Esophagus muscularis mucosa (tissue), 4 donors: Measurements from ENCODE around the gene GINS1. TPM values are rescaled to one million over a fixed set of nuclear protein-coding genes. Genes with fewer than 3 reads are reported as not detected.
A peak's percentile ranks its signal among the peaks of the same experiment; 100 is the strongest.

Experiments
- DNase-seq: peaks from one replicate; pipeline ENCODE4 v3.0.0-alpha.2; 2017; ENCODE audit errors: extremely low spot score
- H3K27ac ChIP-seq, 4 donors: fragments of 200-600 bp; sonication (generic); replicated peaks in 1 of 4; 1 replicate in 3 of 4; 2 replicates in 1 of 4; pipeline ENCODE4 v1.5.1; 2016 to 2019; ENCODE audit warnings: mild to moderate bottlenecking in 1 of 4
- H3K27me3 ChIP-seq, 4 donors: fragments of 200-600 bp; sonication (generic); one replicate each; pipeline versions ENCODE4 v1.5.1 to v1.6.0; 2016 to 2019
- H3K36me3 ChIP-seq, 4 donors: fragments of 200-600 bp; sonication (generic); one replicate each; pipeline ENCODE4 v1.5.1; 2016 to 2019
- H3K4me1 ChIP-seq, 4 donors: fragments of 200-600 bp; sonication (generic); one replicate each; pipeline ENCODE4 v1.5.1; 2016 to 2019
- H3K4me3 ChIP-seq, 4 donors: fragments of 200-600 bp; sonication (generic); 1 replicate in 2 of 4; 2 replicates in 2 of 4; pipeline ENCODE4 v1.5.1; 2016 to 2019; ENCODE audit warnings: mild to moderate bottlenecking in 4 of 4, moderate library complexity in 1 of 4
- H3K9me3 ChIP-seq, 4 donors: fragments of 200-600 bp; sonication (generic); 1 replicate in 3 of 4; 2 replicates in 1 of 4; pipeline ENCODE4 v1.5.1; 2016 to 2019
- EP300 ChIP-seq: sonication (generic); formaldehyde crosslinking; IDR thresholded peaks from one replicate; pipeline ENCODE4 v1.6.1; 2017; ENCODE audit warnings: antibody characterized with exemption
- POLR2A ChIP-seq: fragments of 450-650 bp; IDR thresholded peaks from one replicate; pipeline ENCODE4 v1.6.1; 2017; ENCODE audit warnings: antibody characterized with exemption, moderate library complexity, mild to moderate bottlenecking, low read depth
- POLR2AphosphoS5 ChIP-seq, 2 donors: sonication (generic); formaldehyde crosslinking; IDR thresholded peaks; one replicate each; pipeline ENCODE4 v1.6.1; 2017; ENCODE audit warnings: antibody characterized with exemption in 2 of 2
- WGBS: methylation state at CpG from one replicate; pipeline ENCODE4 v1.1.5; 2018; 5-methylcytosine and 5-hydroxymethylcytosine counted together
- intact Hi-C: fragments of 100-400 bp; cut with DNase I; formaldehyde crosslinking; loops from one replicate; pipeline ENCODE4 v1.15.1; 2023
- total RNA-seq, 4 donors: library from RNA; depleted of rRNA; stranded (reverse); fragments of >200 nt; gene quantifications; one replicate each; pipeline versions ENCODE4 v1.1.0 to v1.2.1, GENCODE V29; 2016
- TF ChIP-seq, protein P1 (sequence below), 3 experiments: fragments of 200-600 bp in 2 of 3; fragments of 450-650 bp in 1 of 3; sonication (generic) in 2 of 3; IDR thresholded peaks; one replicate each; pipeline ENCODE4 v1.5.1; 2017 to 2019; ENCODE audit warnings: antibody characterized with exemption in 3 of 3, mild to moderate bottlenecking in 2 of 3, moderate library complexity in 1 of 3

GINS1 gene
- total RNA-seq, 4 donors from 2014 or later, result 0.33 to 0.63 (median 0.47) TPM

DNA sequence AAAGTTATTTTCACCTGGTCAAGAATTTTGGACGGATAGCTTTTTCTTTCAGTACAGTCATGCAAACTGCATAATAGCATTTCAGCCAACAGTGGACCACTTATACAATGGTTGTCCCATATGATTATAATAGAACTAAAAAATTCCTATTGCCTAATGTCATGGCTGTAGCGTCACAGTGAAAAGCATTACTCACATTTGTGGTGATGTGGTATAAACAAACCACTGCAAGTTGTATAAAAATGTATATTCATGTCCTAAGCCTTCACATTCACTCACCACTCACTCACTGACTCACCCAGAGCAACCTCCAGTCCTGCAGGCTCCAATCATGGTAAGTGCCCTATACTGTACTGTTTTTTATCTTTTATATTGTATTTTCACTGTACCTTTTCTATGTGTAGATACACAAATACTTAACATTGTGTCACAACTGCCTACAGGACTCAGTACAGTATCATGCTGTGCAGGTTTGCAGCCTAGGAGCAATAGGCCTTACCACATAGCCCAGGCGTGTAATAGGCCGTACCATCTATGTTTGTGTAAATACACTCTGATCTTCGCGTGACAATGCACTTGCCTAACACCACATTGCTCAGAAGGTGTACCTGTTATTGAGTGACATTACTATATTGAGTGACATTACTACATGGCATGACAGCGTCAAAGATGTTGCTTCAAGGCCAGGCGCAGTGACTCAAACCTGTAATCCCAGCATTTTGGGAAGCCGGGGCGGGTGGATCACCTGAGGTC, 34.7 kb upstream of the GINS1 start:
- 88% methylated on average over 9 of the region's 10 CpGs for WGBS
- Histone ChIP-seq H3K27me3 (no peaks in the 10 kb centered on the region), H3K9me3 (no peaks in the 10 kb centered on the region), H3K36me3 (no peaks in the 10 kb centered on the region), H3K4me3 (no peak overlapping the region), H3K27ac (no peak overlapping the region), H3K4me1 (peaks cover 3 to 13% (median 11%) of the 10 kb centered on the region in 4 donors)
- intact Hi-C loops, result no loop called here
- TF ChIP-seq, protein P1, sequence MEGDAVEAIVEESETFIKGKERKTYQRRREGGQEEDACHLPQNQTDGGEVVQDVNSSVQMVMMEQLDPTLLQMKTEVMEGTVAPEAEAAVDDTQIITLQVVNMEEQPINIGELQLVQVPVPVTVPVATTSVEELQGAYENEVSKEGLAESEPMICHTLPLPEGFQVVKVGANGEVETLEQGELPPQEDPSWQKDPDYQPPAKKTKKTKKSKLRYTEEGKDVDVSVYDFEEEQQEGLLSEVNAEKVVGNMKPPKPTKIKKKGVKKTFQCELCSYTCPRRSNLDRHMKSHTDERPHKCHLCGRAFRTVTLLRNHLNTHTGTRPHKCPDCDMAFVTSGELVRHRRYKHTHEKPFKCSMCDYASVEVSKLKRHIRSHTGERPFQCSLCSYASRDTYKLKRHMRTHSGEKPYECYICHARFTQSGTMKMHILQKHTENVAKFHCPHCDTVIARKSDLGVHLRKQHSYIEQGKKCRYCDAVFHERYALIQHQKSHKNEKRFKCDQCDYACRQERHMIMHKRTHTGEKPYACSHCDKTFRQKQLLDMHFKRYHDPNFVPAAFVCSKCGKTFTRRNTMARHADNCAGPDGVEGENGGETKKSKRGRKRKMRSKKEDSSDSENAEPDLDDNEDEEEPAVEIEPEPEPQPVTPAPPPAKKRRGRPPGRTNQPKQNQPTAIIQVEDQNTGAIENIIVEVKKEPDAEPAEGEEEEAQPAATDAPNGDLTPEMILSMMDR (IDR thresholded peaks at IDR 0.05), result no peak
- TF ChIP-seq EP300 (no peak), POLR2AphosphoS5 (IDR thresholded peaks at IDR 0.05) (no peak), POLR2A (no peak)
- no peak for DNase-seq

DNA sequence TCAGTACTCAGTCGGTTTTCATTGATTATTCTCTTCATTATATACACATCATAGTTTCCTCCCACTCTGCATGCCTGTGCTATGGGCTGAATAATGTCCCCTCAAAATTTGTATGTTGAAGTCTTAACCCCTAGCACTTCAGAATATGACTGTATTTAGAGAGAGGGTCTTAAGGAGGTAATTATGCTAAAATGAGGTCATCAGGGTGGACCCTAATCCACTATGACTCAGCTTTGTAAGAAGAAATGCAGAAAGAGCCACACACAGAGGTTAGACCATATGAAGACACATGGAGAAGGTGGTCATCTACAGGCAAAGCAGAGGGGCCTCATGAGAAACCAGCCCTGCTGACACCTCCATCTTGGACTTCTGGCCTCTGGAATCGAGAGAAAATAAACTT, 32.6 kb upstream of the GINS1 start:
- DNase-seq, result no peak
- no peak overlapping the region for H3K4me3 ChIP-seq
- no peak for TF ChIP-seq EP300
- TF ChIP-seq, protein P1 (IDR thresholded peaks at IDR 0.05), result no peak
- TF ChIP-seq POLR2AphosphoS5 (IDR thresholded peaks at IDR 0.05), result no peak
- TF ChIP-seq POLR2A, result no peak
- peaks cover 6 to 13% (median 11%) of the 10 kb centered on the region in 4 donors for H3K4me1 ChIP-seq
- no peaks in the 10 kb centered on the region for H3K9me3 ChIP-seq
- H3K27me3 ChIP-seq, result no peaks in the 10 kb centered on the region
- intact Hi-C loops, result no loop called here
- no peaks in the 10 kb centered on the region for H3K36me3 ChIP-seq
- H3K27ac ChIP-seq, result no peak overlapping the region
- WGBS, result 96% methylated on average over 2 of the region's 2 CpGs

DNA sequence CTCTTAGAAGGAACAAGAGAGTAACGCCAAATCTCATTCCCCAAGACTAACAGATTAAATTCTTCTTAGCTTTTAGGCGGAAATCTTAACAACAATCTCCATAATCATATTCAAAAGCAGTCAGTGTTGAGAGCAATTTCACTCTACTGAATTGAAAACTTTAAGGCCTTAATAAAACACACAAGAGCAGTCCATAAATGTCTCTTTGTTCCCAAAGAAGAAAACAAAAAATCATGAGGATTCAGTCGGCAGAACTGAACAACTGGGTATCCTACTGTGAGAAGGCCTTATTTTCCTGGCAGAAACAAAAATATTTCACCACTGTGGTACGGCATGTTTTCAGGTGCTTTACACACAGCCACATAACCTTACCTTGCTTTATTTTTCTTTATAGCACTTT, 31.2 kb upstream of the GINS1 start:
- intact Hi-C loops, result no loop called here
- Histone ChIP-seq H3K27ac (no peak overlapping the region), H3K36me3 (no peaks in the 10 kb centered on the region), H3K27me3 (no peaks in the 10 kb centered on the region), H3K9me3 (no peaks in the 10 kb centered on the region), H3K4me3 (no peak overlapping the region), H3K4me1 (peaks cover 6 to 13% (median 11%) of the 10 kb centered on the region in 4 donors)
- TF ChIP-seq, protein P1 (IDR thresholded peaks at IDR 0.05), result no peak
- TF ChIP-seq POLR2A (no peak), POLR2AphosphoS5 (IDR thresholded peaks at IDR 0.05) (no peak), EP300 (no peak)
- 89% methylated on average over 4 of the region's 4 CpGs for WGBS
- DNase-seq, result no peak

DNA sequence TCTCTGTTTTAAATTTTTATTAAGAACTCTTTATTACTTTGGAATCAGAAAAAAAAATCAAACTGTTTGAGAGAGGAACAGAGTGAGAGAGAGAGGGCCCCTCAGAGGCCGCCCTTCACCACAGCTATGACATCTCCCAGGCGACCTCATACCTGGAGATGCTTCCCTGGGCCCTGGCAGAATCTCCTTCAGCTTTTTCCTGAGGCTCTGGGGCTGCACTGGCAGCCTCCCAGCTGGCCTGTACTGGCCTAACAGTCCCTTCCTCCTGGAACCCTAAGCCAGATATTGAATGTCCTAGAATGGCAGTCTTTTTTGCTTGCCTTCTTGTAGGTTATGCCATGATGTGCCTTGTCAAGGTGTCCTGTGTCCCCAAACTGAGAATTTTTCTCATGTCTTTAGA, 30.6 kb upstream of the GINS1 start:
- no peak overlapping the region for H3K4me3 ChIP-seq
- no peaks in the 10 kb centered on the region for H3K9me3 ChIP-seq
- intact Hi-C loops, result no loop called here
- WGBS, result 70% methylated on average over 2 of the region's 2 CpGs
- peaks cover 0 to under 1% (median 0%) of the 10 kb centered on the region in 4 donors for H3K36me3 ChIP-seq
- peaks cover 6 to 13% (median 11%) of the 10 kb centered on the region in 4 donors for H3K4me1 ChIP-seq
- no peak for DNase-seq
- TF ChIP-seq EP300, result no peak
- TF ChIP-seq POLR2AphosphoS5 (IDR thresholded peaks at IDR 0.05), result no peak
- TF ChIP-seq, protein P1 (IDR thresholded peaks at IDR 0.05), result no peak
- no peak for TF ChIP-seq POLR2A
- no peaks in the 10 kb centered on the region for H3K27me3 ChIP-seq
- peak overlapping the region in 1 of 4 donors; percentile 44 for H3K27ac ChIP-seq
